Breast epithelium (tissue), 4 donors: ENCODE data around the gene INPP4A. TPM values are rescaled to one million over a fixed set of nuclear protein-coding genes. Genes with fewer than 3 reads are reported as not detected.

Experiments
- DNase-seq, 2 donors: peaks; one replicate each; pipeline ENCODE4 v3.0.0-alpha.2; 2019; ENCODE audit warnings: low spot score in 2 of 2
- H3K27ac ChIP-seq, 2 donors: fragments of 200-600 bp; sonication (generic) in 1 of 2; one replicate each; pipeline ENCODE4 v1.5.1; 2016 to 2019; ENCODE audit warnings: mild to moderate bottlenecking in 1 of 2
- H3K27me3 ChIP-seq, 2 donors: fragments of 200-600 bp; sonication (generic) in 1 of 2; one replicate each; pipeline versions ENCODE4 v1.5.1 to v1.6.0; 2017 to 2019; ENCODE audit warnings: control low read depth in 1 of 2, mild to moderate bottlenecking in 1 of 2
- H3K36me3 ChIP-seq: fragments of 200-600 bp; one replicate; pipeline ENCODE4 v1.5.1; 2019
- H3K4me1 ChIP-seq, 2 donors: fragments of 200-600 bp; sonication (generic); one replicate each; pipeline ENCODE4 v1.5.1; 2016 to 2019; ENCODE audit warnings: control low read depth in 1 of 2
- H3K4me3 ChIP-seq, 3 donors: fragments of 200-600 bp; sonication (generic); 1 replicate in 2 of 3; 2 replicates in 1 of 3; pipeline ENCODE4 v1.5.1; 2016 to 2019; ENCODE audit warnings: mild to moderate bottlenecking in 3 of 3, moderate library complexity in 2 of 3
- H3K9me3 ChIP-seq, 2 donors: fragments of 200-600 bp; sonication (generic) in 1 of 2; one replicate each; pipeline ENCODE4 v1.5.1; 2016 to 2019; ENCODE audit warnings: control low read depth in 1 of 2
- POLR2A ChIP-seq: fragments of 450-650 bp; IDR thresholded peaks from one replicate; pipeline ENCODE4 v1.6.1; 2016; ENCODE audit warnings: antibody characterized with exemption, mild to moderate bottlenecking, moderate library complexity
- POLR2AphosphoS5 ChIP-seq, 3 donors: sonication (generic); formaldehyde crosslinking; IDR thresholded peaks; one replicate each; pipeline ENCODE4 v1.6.1; 2017; ENCODE audit warnings: antibody characterized with exemption in 3 of 3
- intact Hi-C: fragments of 100-400 bp; cut with DNase I; formaldehyde crosslinking; loops from one replicate; pipeline ENCODE4 v1.15.1; 2023; ENCODE audit warnings: low total_unique reads
- total RNA-seq, 3 donors: library from RNA; depleted of rRNA; stranded (reverse); fragments of >200 nt; gene quantifications; one replicate each; pipeline ENCODE4 v1.1.0, GENCODE V29; 2016
- TF ChIP-seq, protein P1 (sequence below), 3 donors: fragments of 450-650 bp; IDR thresholded peaks; one replicate each; pipeline ENCODE4 v1.5.1; 2016 to 2017; ENCODE audit warnings: antibody characterized with exemption in 3 of 3, mild to moderate bottlenecking in 3 of 3, moderate library complexity in 3 of 3

The INPP4A gene
- total RNA-seq, 3 donors from 2014 or later: 22.6 to 35.4 (median 25.8) TPM

DNA sequence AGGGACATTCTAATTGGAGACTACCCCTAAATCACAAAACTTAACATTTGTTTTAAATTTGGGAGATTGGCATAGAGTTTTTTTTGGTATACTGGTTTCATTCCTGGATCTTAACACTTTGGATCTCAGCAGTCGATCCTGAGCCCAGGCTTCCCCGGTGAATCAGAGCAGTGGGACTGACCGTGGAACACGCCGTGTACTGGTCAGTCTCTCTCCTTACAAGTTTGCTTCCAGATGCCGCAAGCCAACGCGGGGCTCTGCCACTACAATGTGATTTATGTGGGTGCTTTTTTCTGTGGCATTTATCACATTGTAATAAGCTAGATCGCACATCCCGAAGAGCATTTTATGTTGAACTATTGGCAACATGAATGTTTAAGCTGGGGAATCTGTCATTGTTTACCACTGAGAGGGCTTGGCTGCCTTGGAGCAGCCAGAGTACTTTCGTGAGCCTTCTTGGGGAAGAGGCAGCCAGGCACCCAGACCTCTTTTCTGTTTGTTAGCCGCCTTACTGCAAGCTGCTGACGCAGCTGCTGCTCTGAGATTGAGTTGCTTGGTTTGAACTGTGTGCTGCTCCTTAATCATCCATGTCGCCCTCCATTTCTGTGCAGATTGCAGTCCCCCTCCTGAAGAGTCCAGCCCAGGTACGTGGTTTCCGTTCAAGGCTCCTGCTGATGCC, 114.3 kb downstream of the INPP4A start:
- no peaks in the 10 kb centered on the region for H3K27me3 ChIP-seq
- H3K36me3 ChIP-seq: no peaks in the 10 kb centered on the region
- no peaks in the 10 kb centered on the region for H3K4me1 ChIP-seq
- H3K4me3 ChIP-seq: no peak overlapping the region
- no peak overlapping the region for H3K27ac ChIP-seq
- no peaks in the 10 kb centered on the region for H3K9me3 ChIP-seq
- intact Hi-C loops: loop anchor here (1.0 kb wide), 1 partner anchor 20 kb away; no protein-coding TSS in a partner anchor
- no peak for DNase-seq
- TF ChIP-seq, protein P1, sequence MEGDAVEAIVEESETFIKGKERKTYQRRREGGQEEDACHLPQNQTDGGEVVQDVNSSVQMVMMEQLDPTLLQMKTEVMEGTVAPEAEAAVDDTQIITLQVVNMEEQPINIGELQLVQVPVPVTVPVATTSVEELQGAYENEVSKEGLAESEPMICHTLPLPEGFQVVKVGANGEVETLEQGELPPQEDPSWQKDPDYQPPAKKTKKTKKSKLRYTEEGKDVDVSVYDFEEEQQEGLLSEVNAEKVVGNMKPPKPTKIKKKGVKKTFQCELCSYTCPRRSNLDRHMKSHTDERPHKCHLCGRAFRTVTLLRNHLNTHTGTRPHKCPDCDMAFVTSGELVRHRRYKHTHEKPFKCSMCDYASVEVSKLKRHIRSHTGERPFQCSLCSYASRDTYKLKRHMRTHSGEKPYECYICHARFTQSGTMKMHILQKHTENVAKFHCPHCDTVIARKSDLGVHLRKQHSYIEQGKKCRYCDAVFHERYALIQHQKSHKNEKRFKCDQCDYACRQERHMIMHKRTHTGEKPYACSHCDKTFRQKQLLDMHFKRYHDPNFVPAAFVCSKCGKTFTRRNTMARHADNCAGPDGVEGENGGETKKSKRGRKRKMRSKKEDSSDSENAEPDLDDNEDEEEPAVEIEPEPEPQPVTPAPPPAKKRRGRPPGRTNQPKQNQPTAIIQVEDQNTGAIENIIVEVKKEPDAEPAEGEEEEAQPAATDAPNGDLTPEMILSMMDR (IDR thresholded peaks at IDR 0.05): no peak
- TF ChIP-seq POLR2A (no peak), POLR2AphosphoS5 (IDR thresholded peaks at IDR 0.05) (no peak)

DNA sequence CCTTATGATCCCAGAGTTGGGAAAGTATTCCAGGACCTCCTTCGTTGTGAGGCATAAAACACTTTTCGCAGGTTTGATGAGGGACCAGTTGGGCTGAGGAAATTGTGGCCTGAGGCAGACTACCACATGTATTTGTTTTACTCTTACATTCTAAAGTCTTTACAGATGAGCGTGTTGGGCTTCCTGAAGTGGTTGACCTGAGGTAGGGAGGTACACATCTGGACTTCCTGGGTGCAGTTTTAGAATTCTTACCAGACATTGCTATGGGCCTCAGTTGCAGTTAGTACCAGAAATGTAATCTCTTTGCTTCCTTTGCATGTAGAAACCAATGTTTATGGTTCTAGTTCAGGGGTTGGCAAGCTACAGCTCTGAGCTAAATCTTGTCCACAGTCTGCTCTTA, 114.9 kb downstream of the INPP4A start:
- Histone ChIP-seq H3K27ac (no peak overlapping the region), H3K36me3 (no peaks in the 10 kb centered on the region), H3K4me1 (no peaks in the 10 kb centered on the region), H3K4me3 (no peak overlapping the region), H3K9me3 (no peaks in the 10 kb centered on the region), H3K27me3 (no peaks in the 10 kb centered on the region)
- TF ChIP-seq, protein P1 (IDR thresholded peaks at IDR 0.05): no peak
- TF ChIP-seq POLR2A (no peak), POLR2AphosphoS5 (IDR thresholded peaks at IDR 0.05) (no peak)
- no peak for DNase-seq
- intact Hi-C loops: loop anchor here (1.0 kb wide), 1 partner anchor 20 kb away; no protein-coding TSS in a partner anchor

DNA sequence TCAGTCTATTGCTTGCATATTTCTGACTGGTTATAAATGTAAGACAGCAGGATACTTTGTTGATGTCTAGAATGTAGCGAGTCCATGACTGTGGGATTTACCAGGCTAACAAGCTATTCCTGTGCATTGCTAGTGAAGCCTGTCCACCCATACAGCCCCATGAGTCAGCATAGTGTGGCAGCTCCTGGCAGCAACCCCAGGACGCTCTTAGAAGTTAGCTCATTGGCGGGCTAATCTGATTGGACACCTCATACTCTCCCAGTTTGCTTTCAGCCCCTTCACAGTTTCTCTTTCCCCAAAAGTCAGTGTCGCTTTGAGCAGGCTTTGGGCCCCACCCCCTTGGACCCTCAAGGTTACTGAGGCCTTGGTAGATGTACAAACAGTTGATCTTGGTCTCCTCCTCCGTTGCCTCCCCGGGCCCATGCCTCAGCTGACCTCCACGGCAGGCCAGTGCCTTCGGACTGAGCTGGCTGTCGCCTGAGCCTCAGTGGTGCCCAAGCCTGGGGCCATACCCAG, 115.7 kb downstream of the INPP4A start:
- no peak overlapping the region for H3K4me3 ChIP-seq
- DNase-seq: no peak
- peaks cover 6% of the 10 kb centered on the region for H3K36me3 ChIP-seq
- H3K4me1 ChIP-seq: no peaks in the 10 kb centered on the region
- TF ChIP-seq POLR2AphosphoS5 (IDR thresholded peaks at IDR 0.05) (no peak), POLR2A (no peak)
- TF ChIP-seq, protein P1 (IDR thresholded peaks at IDR 0.05): no peak
- H3K9me3 ChIP-seq: no peaks in the 10 kb centered on the region
- intact Hi-C loops: no loop called here
- no peak overlapping the region for H3K27ac ChIP-seq
- no peaks in the 10 kb centered on the region for H3K27me3 ChIP-seq

DNA sequence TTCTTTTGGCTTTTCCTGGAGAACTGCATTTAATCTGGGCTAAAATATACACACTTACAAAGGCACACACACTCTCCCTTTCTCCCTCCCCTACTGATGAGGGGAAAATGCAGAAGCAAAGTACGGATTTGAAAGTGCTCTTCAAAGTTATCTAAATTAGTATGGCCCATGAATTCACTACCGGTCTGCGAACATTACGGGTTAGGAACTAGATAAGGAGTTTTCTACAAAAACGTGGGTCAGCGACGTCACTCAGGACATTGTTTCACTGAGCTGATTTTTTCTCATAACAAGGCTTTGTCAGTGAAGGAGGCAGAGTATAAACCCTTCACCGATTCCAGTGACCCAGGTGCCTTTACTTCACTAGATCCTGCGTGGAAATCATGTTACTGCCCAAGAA, 116.4 kb downstream of the INPP4A start:
- no peaks in the 10 kb centered on the region for H3K4me1 ChIP-seq
- H3K9me3 ChIP-seq: no peaks in the 10 kb centered on the region
- no peak overlapping the region for H3K27ac ChIP-seq
- no peak for DNase-seq
- intact Hi-C loops: no loop called here
- peaks cover 9% of the 10 kb centered on the region for H3K36me3 ChIP-seq
- no peak overlapping the region for H3K4me3 ChIP-seq
- H3K27me3 ChIP-seq: no peaks in the 10 kb centered on the region
- TF ChIP-seq, protein P1 (IDR thresholded peaks at IDR 0.05): no peak
- TF ChIP-seq POLR2AphosphoS5 (IDR thresholded peaks at IDR 0.05) (no peak), POLR2A (no peak)

DNA sequence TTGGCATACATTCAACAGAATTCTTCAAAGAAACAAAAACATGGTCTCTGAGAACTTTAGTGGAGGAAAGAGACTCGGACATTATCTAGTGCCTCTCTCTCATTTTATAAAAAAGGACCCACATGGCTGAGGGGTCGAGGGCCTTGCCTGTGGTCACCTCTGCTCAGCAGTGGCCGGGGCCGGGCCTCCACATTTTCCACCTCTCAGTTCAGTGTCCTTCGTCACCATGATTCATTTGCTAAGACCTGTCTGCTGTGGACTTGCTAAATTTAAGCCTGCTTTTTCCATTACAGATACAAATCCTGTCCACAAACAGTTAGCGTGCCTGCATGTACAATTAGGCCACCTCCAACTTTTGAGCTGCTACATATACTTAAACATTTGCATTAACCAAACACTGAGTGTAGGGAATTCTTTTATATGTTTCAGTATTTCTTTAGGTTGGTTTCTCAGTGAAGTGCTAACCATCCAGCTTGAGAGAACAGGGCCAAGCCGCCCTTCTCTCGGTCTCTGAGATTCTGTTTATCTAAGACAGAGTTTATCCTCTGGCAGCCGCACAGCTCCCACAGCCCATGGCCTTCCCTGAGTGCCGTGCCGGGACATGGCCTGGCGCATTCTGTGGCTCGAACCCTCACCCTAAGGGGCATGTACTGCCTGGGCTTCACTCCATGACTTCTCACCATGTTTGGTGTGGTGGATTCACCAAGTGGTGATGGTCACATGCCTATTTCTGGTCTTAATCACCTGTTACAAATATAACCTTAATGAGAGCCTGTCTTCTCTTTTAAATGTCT, 117.4 kb downstream of the INPP4A start:
- H3K27me3 ChIP-seq: no peaks in the 10 kb centered on the region
- intact Hi-C loops: no loop called here
- H3K4me1 ChIP-seq: no peaks in the 10 kb centered on the region
- peaks cover 9% of the 10 kb centered on the region for H3K36me3 ChIP-seq
- DNase-seq: no peak
- no peaks in the 10 kb centered on the region for H3K9me3 ChIP-seq
- H3K4me3 ChIP-seq: no peak overlapping the region
- peak overlapping the region in 1 of 2 donors; percentile 29 for H3K27ac ChIP-seq
- TF ChIP-seq POLR2A (no peak), POLR2AphosphoS5 (IDR thresholded peaks at IDR 0.05) (no peak)
- TF ChIP-seq, protein P1 (IDR thresholded peaks at IDR 0.05): no peak
